HepG2 (cell line): Measurements from ENCODE around the gene FYTTD1. TPM values are rescaled to one million over a fixed set of nuclear protein-coding genes. Genes with fewer than 3 reads are reported as not detected.
A peak's percentile ranks its signal among the peaks of the same experiment; 100 is the strongest.

ENCODE experiments used
- CCDC6 ChIP-seq: sonication (generic); formaldehyde crosslinking; IDR thresholded peaks from 2 replicates; pipeline ENCODE4 v1.8.1; 2022; ENCODE audit warnings: mild to moderate bottlenecking, missing genetic modification reagents, moderate library complexity
- EHMT2 ChIP-seq: fragments of 200-600 bp; sonication (generic); IDR thresholded peaks from 2 replicates; pipeline ENCODE4 v1.7.0; 2017; ENCODE audit warnings: antibody characterized with exemption, low read depth, low read length, borderline replicate concordance
- ETS1 ChIP-seq: sonication (generic); formaldehyde crosslinking; IDR thresholded peaks from 2 replicates; pipeline ENCODE4 v1.4.0; 2020; ENCODE audit warnings: missing genetic modification reagents
- HCFC1 ChIP-seq: fragments of 150-350 bp; IDR thresholded peaks from 2 replicates; pipeline ENCODE4 v1.6.1; 2014; ENCODE audit warnings: low read depth, low read length
- ISX ChIP-seq: sonication (generic); formaldehyde crosslinking; conservative IDR thresholded peaks from 2 replicates; pipeline ENCODE4 v1.5.0; 2020; ENCODE audit warnings: missing genetic modification reagents
- KLF6 ChIP-seq: IDR thresholded peaks from 2 replicates; pipeline ENCODE4 v1.8.0; 2016; ENCODE audit warnings: missing biosample characterization, missing genetic modification reagents
- MIXL1 ChIP-seq: IDR thresholded peaks from 2 replicates; pipeline ENCODE4 v1.6.1; 2016
- MLLT10 ChIP-seq: sonication (generic); formaldehyde crosslinking; IDR thresholded peaks from 2 replicates; pipeline ENCODE4 v1.4.0; 2020; ENCODE audit warnings: missing genetic modification reagents
- NFKBIZ ChIP-seq: IDR thresholded peaks from 2 replicates; pipeline ENCODE4 v1.6.1; 2018; ENCODE audit warnings: missing genetic modification reagents, missing compliant biosample characterization
- POGZ ChIP-seq: sonication (generic); formaldehyde crosslinking; IDR thresholded peaks from 2 replicates; pipeline ENCODE4 v1.4.0; 2020; ENCODE audit warnings: mild to moderate bottlenecking, missing genetic modification reagents
- PPARG ChIP-seq: conservative IDR thresholded peaks from 2 replicates; pipeline ENCODE4 v1.6.1; 2016; ENCODE audit warnings: missing biosample characterization, missing genetic modification reagents
- PRDM15 ChIP-seq: sonication (generic); formaldehyde crosslinking; IDR thresholded peaks from 2 replicates; pipeline ENCODE4 v1.4.0; 2020; ENCODE audit warnings: missing genetic modification reagents
- TIGD3 ChIP-seq: sonication (generic); formaldehyde crosslinking; IDR thresholded peaks from 2 replicates; pipeline ENCODE4 v1.5.1; 2020; ENCODE audit warnings: mild to moderate bottlenecking, missing genetic modification reagents, borderline replicate concordance
- ZBTB26 ChIP-seq: IDR thresholded peaks from 2 replicates; pipeline ENCODE4 v1.6.1; 2016; ENCODE audit warnings: missing compliant biosample characterization, missing genetic modification reagents, borderline replicate concordance
- ZNF138 ChIP-seq: sonication (generic); formaldehyde crosslinking; IDR thresholded peaks from 2 replicates; pipeline ENCODE4 v1.5.0; 2020; ENCODE audit warnings: mild to moderate bottlenecking, low read depth, missing genetic modification reagents
- ZNF337 ChIP-seq: sonication (generic); formaldehyde crosslinking; IDR thresholded peaks from 2 replicates; pipeline ENCODE4 v1.5.1; 2020; ENCODE audit warnings: missing genetic modification reagents, low read depth, mild to moderate bottlenecking, borderline replicate concordance
- ZNF569 ChIP-seq: sonication (generic); formaldehyde crosslinking; IDR thresholded peaks from 2 replicates; pipeline ENCODE4 v1.5.0; 2020; ENCODE audit warnings: mild to moderate bottlenecking, missing genetic modification reagents, moderate library complexity, borderline replicate concordance
- polyA plus RNA-seq, 8 experiments: library from polyadenylated mRNA; depleted of rRNA in 3 of 8; stranded (reverse) in 7 of 8; unstranded in 1 of 8; fragments of >200 nt; fragmentation: Illumina TruSeq in 4 of 8; extraction: Trizol in 4 of 8; gene quantifications; 2 replicates each; pipeline versions ENCODE4 v1.2.1 to v1.2.3, GENCODE V29; 2011 to 2016; ENCODE audit warnings: low read depth in 4 of 8, missing spikeins in 1 of 8, mixed read lengths in 1 of 8; ENCODE audit not compliant: insufficient read depth in 1 of 8
- total RNA-seq, 5 experiments: library from RNA; depleted of rRNA; stranded (reverse); fragments of >200 nt; fragmentation: Illumina TruSeq; extraction: Trizol; gene quantifications; 2 replicates each; pipeline ENCODE4 v1.2.3, GENCODE V29; 2016; ENCODE audit warnings: low read depth in 1 of 5
- TF ChIP-seq, protein P1 (sequence below): IDR thresholded peaks from 2 replicates; pipeline ENCODE4 v1.6.1; 2012; ENCODE audit warnings: low read length, improper control_type of control experiment

Gene FYTTD1
- total and polyA plus RNA-seq, 2 of the 13 experiments (the other 11 are each of a cell fraction or from before 2014, with no cell fraction given) = 6.5 to 28.8 TPM

DNA sequence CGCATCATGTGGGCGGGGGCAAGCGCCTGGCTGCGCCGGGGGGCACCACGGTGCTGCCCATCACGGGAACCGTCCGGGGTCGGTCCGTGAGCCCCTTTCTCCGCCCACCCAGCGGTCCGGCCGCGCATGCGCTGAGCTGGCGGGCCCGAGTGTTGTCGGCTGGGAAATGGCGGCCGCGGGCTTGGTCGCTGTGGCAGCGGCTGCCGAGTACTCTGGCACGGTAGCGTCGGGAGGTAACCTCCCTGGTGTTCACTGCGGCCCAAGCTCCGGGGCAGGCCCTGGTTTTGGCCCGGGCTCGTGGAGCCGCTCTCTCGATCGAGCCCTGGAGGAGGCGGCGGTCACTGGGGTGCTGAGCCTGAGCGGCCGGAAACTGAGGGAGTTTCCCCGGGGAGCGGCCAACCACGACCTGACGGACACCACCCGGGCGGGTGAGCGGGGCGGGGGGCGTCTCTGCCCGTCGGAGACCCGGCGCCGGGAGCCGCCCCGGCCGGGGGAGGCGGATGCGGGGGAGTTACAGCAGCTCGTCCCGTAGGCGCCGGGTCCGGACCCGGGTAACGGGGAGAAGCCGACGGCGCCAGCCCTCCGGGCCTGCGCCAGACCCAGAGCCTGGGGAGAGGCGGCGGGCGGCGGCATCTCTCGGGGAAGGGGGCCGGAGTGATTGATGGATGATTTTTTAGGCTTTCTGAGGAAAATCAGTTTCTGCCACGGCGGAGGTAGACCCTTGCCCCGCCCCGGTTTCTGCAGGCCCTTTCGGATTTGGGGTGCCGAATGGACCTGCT lies 41.6 kb downstream of the FYTTD1 start, which contains the start of gene LRCH3 (continued):
- TF ChIP-seq PPARG (CRISPR knock-in tag) (no peak), EHMT2 (no peak), ZNF138 (CRISPR knock-in tag) (peak; percentile 78; the same call in 1 of the 2 replicates), ISX (no peak), TIGD3 (CRISPR knock-in tag) (no peak; the same call in 1 of the 2 replicates), HCFC1 (no peak), PRDM15 (peak; percentile 70; the same call in 1 of the 2 replicates), ZNF337 (peak; percentile 85; the same call in 1 of the 2 replicates), ETS1 (peak; percentile 70; the same call in 1 of the 2 replicates), KLF6 (CRISPR knock-in tag) (0 out of 2 replicates have a peak, but pooled peaks have one; percentile 76), NFKBIZ (CRISPR knock-in tag) (peak; percentile 86), ZNF569 (no peak), MLLT10 (CRISPR knock-in tag) (no peak), POGZ (CRISPR knock-in tag) (peak; percentile 33; the same call in 1 of the 2 replicates), CCDC6 (peak; percentile 93), MIXL1 (peak; percentile 64), ZBTB26 (CRISPR knock-in tag) (peak; percentile 68; the same call in 1 of the 2 replicates)
- TF ChIP-seq, protein P1, sequence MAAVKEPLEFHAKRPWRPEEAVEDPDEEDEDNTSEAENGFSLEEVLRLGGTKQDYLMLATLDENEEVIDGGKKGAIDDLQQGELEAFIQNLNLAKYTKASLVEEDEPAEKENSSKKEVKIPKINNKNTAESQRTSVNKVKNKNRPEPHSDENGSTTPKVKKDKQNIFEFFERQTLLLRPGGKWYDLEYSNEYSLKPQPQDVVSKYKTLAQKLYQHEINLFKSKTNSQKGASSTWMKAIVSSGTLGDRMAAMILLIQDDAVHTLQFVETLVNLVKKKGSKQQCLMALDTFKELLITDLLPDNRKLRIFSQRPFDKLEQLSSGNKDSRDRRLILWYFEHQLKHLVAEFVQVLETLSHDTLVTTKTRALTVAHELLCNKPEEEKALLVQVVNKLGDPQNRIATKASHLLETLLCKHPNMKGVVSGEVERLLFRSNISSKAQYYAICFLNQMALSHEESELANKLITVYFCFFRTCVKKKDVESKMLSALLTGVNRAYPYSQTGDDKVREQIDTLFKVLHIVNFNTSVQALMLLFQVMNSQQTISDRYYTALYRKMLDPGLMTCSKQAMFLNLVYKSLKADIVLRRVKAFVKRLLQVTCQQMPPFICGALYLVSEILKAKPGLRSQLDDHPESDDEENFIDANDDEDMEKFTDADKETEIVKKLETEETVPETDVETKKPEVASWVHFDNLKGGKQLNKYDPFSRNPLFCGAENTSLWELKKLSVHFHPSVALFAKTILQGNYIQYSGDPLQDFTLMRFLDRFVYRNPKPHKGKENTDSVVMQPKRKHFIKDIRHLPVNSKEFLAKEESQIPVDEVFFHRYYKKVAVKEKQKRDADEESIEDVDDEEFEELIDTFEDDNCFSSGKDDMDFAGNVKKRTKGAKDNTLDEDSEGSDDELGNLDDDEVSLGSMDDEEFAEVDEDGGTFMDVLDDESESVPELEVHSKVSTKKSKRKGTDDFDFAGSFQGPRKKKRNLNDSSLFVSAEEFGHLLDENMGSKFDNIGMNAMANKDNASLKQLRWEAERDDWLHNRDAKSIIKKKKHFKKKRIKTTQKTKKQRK = no peak
